DOHH2 (cell line): ENCODE data around the gene IL22RA1.

Experiments
- H3F3A ChIP-seq: fragments of 200-600 bp; sonication (generic), shearing (Covaris generic); 2 replicates; pipeline ENCODE4 v1.6.0; 2016; ENCODE audit warnings: antibody characterized with exemption, mild to moderate bottlenecking; ENCODE audit not compliant: control insufficient read depth, insufficient read depth
- H3K27ac ChIP-seq: fragments of 200-600 bp; sonication (generic); 2 replicates; pipeline ENCODE4 v1.5.1; 2014; ENCODE audit warnings: low read depth, mild to moderate bottlenecking, low read length, moderate library complexity
- H3K27me3 ChIP-seq: fragments of 200-600 bp; sonication (generic); 2 replicates; pipeline ENCODE4 v1.6.1; 2014; ENCODE audit warnings: mild to moderate bottlenecking, low read length, mixed read lengths; ENCODE audit not compliant: control insufficient read depth
- H3K36me3 ChIP-seq: fragments of 200-600 bp; sonication (generic); 2 replicates; pipeline ENCODE4 v1.6.1; 2014; ENCODE audit warnings: mild to moderate bottlenecking, low read length, moderate library complexity, mixed read lengths; ENCODE audit not compliant: control insufficient read depth
- H3K4me1 ChIP-seq: fragments of 200-600 bp; sonication (generic); 2 replicates; pipeline ENCODE4 v1.6.1; 2014; ENCODE audit warnings: mild to moderate bottlenecking, low read length, mixed read lengths; ENCODE audit not compliant: control insufficient read depth
- H3K4me2 ChIP-seq: fragments of 200-600 bp; sonication (generic); 2 replicates; pipeline ENCODE4 v1.6.0; 2014; ENCODE audit warnings: mild to moderate bottlenecking, low read length, moderate library complexity
- H3K4me3 ChIP-seq: fragments of 200-600 bp; sonication (generic); 2 replicates; pipeline ENCODE4 v1.5.1; 2014; ENCODE audit warnings: mild to moderate bottlenecking, low read length, mixed read lengths
- H3K79me2 ChIP-seq: fragments of 200-600 bp; sonication (generic); 2 replicates; pipeline ENCODE4 v1.6.1; 2014; ENCODE audit warnings: mild to moderate bottlenecking, low read length, mixed read lengths; ENCODE audit not compliant: control insufficient read depth
- H3K9me2 ChIP-seq: fragments of 200-600 bp; sonication (generic); replicated peaks from 2 replicates; pipeline ENCODE4 v1.6.1; 2014; ENCODE audit warnings: mild to moderate bottlenecking, low read length, mixed read lengths; ENCODE audit not compliant: control insufficient read depth
- H3K9me3 ChIP-seq: fragments of 200-600 bp; sonication (generic); 2 replicates; pipeline ENCODE4 v1.6.1; 2014; ENCODE audit warnings: antibody characterized with exemption, low read length, mixed read lengths; ENCODE audit not compliant: control insufficient read depth, insufficient read depth
- H4K20me1 ChIP-seq: fragments of 200-600 bp; sonication (generic); 2 replicates; pipeline ENCODE4 v1.6.0; 2014; ENCODE audit warnings: low read depth, mild to moderate bottlenecking, antibody characterized with exemption, low read length, moderate library complexity; ENCODE audit not compliant: control insufficient read depth, insufficient read depth
- EZH2phosphoT487 ChIP-seq: fragments of 200-600 bp; sonication (generic); IDR thresholded peaks from 2 replicates; pipeline ENCODE4 v1.6.1; 2017; ENCODE audit warnings: borderline replicate concordance, mild to moderate bottlenecking, antibody characterized with exemption, low read length, moderate library complexity, mixed read lengths
- TF ChIP-seq, protein P1 (sequence below): fragments of 200-600 bp; sonication (generic); IDR thresholded peaks from one replicate; pipeline ENCODE4 v1.5.1; 2014; ENCODE audit warnings: antibody characterized with exemption, mild to moderate bottlenecking, low read depth, low read length; ENCODE audit not compliant: poor library complexity, severe bottlenecking

IL22RA1 gene

DNA sequence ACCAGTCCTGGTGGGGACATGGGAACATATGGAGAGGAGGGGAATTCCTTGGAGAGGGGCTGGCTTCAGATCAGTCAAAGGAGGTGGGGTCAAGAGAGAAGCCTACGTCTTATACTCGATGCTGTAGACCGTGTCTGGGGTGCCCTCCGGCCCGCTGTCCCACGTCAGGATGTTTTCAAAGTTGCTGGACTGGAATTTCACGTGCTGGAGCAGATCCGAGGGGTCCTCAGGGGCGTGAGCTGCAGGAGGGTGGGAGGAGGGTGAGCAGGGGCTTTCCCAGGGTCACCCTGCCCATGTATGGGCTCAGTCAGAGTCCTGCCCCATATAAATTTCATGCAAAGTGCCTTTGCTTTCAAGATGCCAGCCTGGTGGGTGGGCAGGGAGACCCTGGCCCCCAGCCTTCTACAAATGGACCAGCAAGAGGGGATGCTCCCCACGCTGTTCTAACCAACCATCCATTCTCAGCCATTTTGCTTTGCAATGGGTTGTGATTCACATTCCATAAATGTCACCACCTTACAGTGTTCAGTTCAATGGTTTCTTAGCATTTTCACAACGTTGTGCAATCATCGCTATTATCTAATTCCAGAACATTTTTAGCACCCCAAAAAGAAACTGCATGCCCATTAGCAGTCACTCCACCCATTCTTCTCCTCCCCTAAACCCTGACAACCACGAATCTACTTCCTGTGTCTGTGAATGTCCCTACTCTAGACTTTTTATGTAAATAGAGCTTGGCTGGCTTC lies 4.3 kb downstream of the IL22RA1 start:
- H3K4me3 ChIP-seq, result no peak overlapping the region
- H3F3A ChIP-seq, result no peaks in the 10 kb centered on the region
- no peak overlapping the region for H3K27ac ChIP-seq
- no peaks in the 10 kb centered on the region for H3K4me1 ChIP-seq
- H3K9me2 ChIP-seq, result no peaks in the 10 kb centered on the region
- H4K20me1 ChIP-seq, result no peaks in the 10 kb centered on the region
- no peaks in the 10 kb centered on the region for H3K79me2 ChIP-seq
- no peaks in the 10 kb centered on the region for H3K9me3 ChIP-seq
- no peaks in the 10 kb centered on the region for H3K36me3 ChIP-seq
- H3K27me3 ChIP-seq, result no peaks in the 10 kb centered on the region; the same call in 1 of the 2 replicates
- H3K4me2 ChIP-seq, result no peak overlapping the region
- TF ChIP-seq, protein P1, sequence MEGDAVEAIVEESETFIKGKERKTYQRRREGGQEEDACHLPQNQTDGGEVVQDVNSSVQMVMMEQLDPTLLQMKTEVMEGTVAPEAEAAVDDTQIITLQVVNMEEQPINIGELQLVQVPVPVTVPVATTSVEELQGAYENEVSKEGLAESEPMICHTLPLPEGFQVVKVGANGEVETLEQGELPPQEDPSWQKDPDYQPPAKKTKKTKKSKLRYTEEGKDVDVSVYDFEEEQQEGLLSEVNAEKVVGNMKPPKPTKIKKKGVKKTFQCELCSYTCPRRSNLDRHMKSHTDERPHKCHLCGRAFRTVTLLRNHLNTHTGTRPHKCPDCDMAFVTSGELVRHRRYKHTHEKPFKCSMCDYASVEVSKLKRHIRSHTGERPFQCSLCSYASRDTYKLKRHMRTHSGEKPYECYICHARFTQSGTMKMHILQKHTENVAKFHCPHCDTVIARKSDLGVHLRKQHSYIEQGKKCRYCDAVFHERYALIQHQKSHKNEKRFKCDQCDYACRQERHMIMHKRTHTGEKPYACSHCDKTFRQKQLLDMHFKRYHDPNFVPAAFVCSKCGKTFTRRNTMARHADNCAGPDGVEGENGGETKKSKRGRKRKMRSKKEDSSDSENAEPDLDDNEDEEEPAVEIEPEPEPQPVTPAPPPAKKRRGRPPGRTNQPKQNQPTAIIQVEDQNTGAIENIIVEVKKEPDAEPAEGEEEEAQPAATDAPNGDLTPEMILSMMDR, result no peak
- no peak for TF ChIP-seq EZH2phosphoT487

DNA sequence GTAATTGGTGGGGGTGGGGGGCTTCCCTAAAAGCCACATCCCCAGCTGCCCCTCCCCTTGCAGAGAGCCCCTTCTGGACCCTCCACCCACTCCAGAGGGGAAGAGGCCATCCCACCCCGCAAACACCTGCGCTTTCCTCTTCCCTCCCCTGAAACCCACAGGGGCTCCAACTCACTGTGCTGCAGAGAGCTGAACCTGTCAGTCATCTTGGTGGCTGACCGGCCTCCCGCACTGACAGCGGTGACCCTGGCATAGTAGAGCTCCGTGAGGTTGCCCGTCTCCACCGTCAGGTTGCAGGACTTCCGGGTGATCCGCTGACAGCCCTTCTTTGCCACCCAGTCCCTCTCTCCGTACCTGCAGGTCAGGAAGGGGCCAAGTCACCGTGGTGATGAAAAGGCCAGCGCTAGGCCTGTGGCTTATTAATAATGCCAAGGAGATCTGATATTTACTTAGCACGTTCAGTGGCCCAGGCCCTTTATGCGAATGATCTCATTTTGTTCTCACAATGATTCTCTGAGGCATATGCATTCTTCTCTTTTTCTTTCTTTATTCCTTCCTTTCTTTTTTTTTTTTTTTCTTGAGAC lies 5.9 kb downstream of the IL22RA1 start:
- Histone ChIP-seq H4K20me1 (no peaks in the 10 kb centered on the region), H3K4me1 (no peaks in the 10 kb centered on the region), H3K4me2 (no peak overlapping the region), H3K27ac (no peak overlapping the region), H3K27me3 (no peaks in the 10 kb centered on the region; the same call in 1 of the 2 replicates), H3K36me3 (no peaks in the 10 kb centered on the region), H3K9me2 (no peaks in the 10 kb centered on the region), H3K79me2 (no peaks in the 10 kb centered on the region), H3K9me3 (no peaks in the 10 kb centered on the region), H3K4me3 (no peak overlapping the region), H3F3A (no peaks in the 10 kb centered on the region)
- no peak for TF ChIP-seq EZH2phosphoT487
- TF ChIP-seq, protein P1, result no peak

DNA sequence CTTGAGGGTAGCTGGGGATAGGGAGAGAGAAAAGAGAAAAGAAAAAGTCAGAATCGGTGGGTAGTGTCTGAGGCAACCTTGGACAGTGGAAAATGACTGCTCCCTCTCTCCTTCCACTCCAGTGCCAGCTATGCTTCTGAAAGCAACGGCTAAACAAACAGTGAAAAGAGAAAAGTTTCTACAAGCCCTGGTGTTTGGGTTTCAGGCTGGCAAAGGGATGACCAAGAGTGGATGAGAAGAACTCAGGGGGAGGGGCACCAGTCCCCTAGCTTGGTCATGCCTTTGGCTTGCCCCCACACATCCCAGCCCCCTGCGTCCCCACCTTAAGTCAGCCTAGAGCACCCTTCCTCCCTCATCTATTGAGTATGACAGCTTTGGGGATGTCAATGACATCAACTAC lies 8.6 kb downstream of the IL22RA1 start:
- TF ChIP-seq EZH2phosphoT487, result no peak
- TF ChIP-seq, protein P1, result no peak
- Histone ChIP-seq H3K27me3 (no peaks in the 10 kb centered on the region; the same call in 1 of the 2 replicates), H3K4me3 (no peak overlapping the region), H3K36me3 (no peaks in the 10 kb centered on the region), H3K27ac (no peak overlapping the region), H3F3A (no peaks in the 10 kb centered on the region), H3K9me3 (no peaks in the 10 kb centered on the region), H3K9me2 (no peaks in the 10 kb centered on the region), H4K20me1 (no peaks in the 10 kb centered on the region), H3K4me1 (no peaks in the 10 kb centered on the region), H3K4me2 (no peak overlapping the region), H3K79me2 (no peaks in the 10 kb centered on the region)
